GM12892 (cell line): ENCODE results near the gene CINP.

ENCODE experiments used
- POLR2A ChIP-seq: IDR thresholded peaks from 2 replicates; pipeline ENCODE4 v1.6.1; 2011; ENCODE audit warnings: low read depth, low read length, control low read depth
- POLR2AphosphoS5 ChIP-seq: IDR thresholded peaks from 2 replicates; pipeline ENCODE4 v1.6.1; 2011; ENCODE audit warnings: low read depth, low read length, control low read depth

- no peak for TF ChIP-seq POLR2AphosphoS5
- no peak for TF ChIP-seq POLR2A
Measured at GRCh38 chr14:102392506-102392905, 29.8 kb upstream of the CINP start.
